DMS53 treated with DMSO at 0.1 percent for 48 hours (cell line): ENCODE measurements around the gene WNT10A.
"Not testable (repeated sequence)": the region's sequence is repeated elsewhere in the genome, so short reads cannot be mapped to it uniquely, and the experiment has no call there.

Experiments
- DNase-seq: peaks from one replicate; lab custom pipeline; 2025; ENCODE audit not compliant: unreplicated experiment; lab: John Stamatoyannopoulos, UW

WNT10A gene

GRCh38 chr2:218927876-218928275, 47.2 kb downstream of the WNT10A start:
- no peak for DNase-seq

GRCh38 chr2:218930488-218930887, 49.8 kb downstream of the WNT10A start:
- DNase-seq = not testable (repeated sequence)

- DNase-seq = not testable (repeated sequence)
Measured at GRCh38 chr2:218931751-218932150, 51.1 kb downstream of the WNT10A start.
